ENCODE results near the gene HUWE1.
"Not testable (repeated sequence)": the region's sequence is repeated elsewhere in the genome, so short reads cannot be mapped to it uniquely, and the experiment has no call there.

GRCh38 chrX:53721610-53722009, 35.1 kb upstream of the HUWE1 start:
- TF ChIP-seq CTCF (IDR thresholded peaks at IDR 0.05); SIN3A (IDR thresholded peaks at IDR 0.05; ENCODE audit: borderline replicate concordance, insufficient read depth, low read depth, low read length); TCF7L2 (IDR thresholded peaks at IDR 0.05; ENCODE audit: low read depth, low read length); POLR2AphosphoS5 (IDR thresholded peaks at IDR 0.05; ENCODE audit: low read depth, low read length): not testable (repeated sequence)
